Fibroblast of pulmonary artery (primary cell): ENCODE results near the gene DENND6A.
"Not testable (repeated sequence)": the region's sequence is repeated elsewhere in the genome, so short reads cannot be mapped to it uniquely, and the experiment has no call there.

Source experiments
- DNase-seq: peaks from one replicate; pipeline ENCODE4 v3.0.0-alpha.2; 2010; ENCODE audit warnings: low read depth
- H3K4me3 ChIP-seq: replicated peaks from 2 replicates; pipeline ENCODE4 v1.5.1; 2011; ENCODE audit warnings: low read depth, mild to moderate bottlenecking, control low read depth, low read length, moderate library complexity
- TF ChIP-seq, protein P1 (sequence below): IDR thresholded peaks from 2 replicates; pipeline ENCODE4 v1.5.1; 2011; ENCODE audit warnings: mild to moderate bottlenecking, control low read depth, low read length, inconsistent platforms; ENCODE audit errors: missing control alignments

DENND6A gene

DNA sequence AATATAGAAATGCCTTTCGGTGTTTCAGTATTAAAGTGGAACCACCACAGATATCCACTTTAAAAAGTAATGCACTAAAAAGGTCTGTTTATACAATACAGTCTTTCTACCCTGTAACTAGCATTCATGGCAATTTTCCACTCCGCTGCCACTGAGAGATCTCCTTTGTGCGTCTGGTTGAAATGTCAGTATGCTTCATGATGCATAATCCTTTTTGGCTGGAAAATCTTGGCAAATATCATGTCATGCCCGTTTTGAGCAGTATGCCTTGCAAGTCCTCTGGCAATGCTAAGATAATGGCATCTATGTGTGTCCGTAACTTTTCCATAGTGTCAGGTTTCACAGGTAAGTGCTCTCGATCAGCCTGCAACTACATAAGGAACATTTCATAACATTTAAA, 64.9 kb downstream of the DENND6A start:
- DNase-seq, result no peak
- TF ChIP-seq, protein P1, sequence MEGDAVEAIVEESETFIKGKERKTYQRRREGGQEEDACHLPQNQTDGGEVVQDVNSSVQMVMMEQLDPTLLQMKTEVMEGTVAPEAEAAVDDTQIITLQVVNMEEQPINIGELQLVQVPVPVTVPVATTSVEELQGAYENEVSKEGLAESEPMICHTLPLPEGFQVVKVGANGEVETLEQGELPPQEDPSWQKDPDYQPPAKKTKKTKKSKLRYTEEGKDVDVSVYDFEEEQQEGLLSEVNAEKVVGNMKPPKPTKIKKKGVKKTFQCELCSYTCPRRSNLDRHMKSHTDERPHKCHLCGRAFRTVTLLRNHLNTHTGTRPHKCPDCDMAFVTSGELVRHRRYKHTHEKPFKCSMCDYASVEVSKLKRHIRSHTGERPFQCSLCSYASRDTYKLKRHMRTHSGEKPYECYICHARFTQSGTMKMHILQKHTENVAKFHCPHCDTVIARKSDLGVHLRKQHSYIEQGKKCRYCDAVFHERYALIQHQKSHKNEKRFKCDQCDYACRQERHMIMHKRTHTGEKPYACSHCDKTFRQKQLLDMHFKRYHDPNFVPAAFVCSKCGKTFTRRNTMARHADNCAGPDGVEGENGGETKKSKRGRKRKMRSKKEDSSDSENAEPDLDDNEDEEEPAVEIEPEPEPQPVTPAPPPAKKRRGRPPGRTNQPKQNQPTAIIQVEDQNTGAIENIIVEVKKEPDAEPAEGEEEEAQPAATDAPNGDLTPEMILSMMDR, result no peak
- H3K4me3 ChIP-seq, result no peak overlapping the region

DNA sequence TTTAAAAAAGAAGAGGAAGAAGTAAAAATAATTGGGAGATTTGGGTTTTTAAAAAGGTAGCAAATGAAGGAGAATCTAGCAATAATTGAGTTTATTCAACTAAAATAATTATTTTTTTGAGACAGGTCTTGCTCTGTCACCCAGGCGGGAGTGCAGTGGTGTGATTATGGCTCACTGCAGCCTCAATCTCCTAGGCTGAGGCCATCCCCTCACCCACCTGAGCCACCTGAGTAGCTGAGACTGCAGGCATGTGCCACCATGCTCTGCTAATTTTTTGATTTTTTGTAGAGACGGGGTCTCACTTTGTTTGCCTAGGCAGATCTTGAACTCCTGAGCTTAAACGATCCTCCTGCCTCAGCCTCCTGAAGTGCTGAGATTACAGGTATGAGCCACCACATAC, 68.1 kb downstream of the DENND6A start:
- no peak overlapping the region for H3K4me3 ChIP-seq
- DNase-seq, result no peak
- TF ChIP-seq, protein P1, result no peak

DNA sequence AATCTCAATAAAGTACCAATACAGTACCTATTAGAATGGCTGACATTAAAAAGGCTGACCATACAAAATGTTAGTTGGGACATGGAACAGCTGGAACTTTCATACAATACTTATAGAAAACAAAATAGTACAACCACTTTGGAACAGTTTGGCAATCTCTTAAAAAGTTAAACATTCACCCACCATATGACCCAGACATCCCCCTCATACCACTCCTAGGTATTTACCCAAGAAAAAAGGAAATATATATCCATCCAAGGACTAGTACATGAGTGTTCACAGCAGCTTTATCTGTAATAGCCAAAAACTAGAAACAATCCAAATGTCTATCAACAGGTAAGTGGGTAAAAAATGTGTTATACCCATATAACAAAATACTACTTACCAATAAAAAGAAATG, 70.5 kb downstream of the DENND6A start:
- TF ChIP-seq, protein P1, result no peak
- DNase-seq, result no peak
- H3K4me3 ChIP-seq, result no peak overlapping the region

DNA sequence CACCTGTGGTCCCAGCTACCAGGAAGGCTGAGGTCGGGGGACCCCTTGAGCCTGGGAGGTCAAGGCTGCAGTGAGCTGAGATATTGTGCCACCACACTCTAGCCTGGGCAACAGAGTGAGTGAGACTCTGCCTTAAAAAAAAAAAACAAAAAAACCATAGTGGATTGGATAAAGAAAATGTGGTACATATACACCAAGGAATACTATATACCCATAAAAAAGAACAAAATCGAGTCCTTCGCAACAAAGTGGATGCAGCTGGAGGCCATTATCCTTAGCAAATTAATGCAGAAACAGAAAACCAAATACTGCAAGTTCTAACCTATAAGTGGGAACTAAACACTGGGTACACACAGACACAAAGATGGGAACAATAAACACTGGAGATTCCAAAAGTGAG, 75.1 kb downstream of the DENND6A start:
- TF ChIP-seq, protein P1, result no peak
- no peak for DNase-seq
- no peak overlapping the region for H3K4me3 ChIP-seq

DNA sequence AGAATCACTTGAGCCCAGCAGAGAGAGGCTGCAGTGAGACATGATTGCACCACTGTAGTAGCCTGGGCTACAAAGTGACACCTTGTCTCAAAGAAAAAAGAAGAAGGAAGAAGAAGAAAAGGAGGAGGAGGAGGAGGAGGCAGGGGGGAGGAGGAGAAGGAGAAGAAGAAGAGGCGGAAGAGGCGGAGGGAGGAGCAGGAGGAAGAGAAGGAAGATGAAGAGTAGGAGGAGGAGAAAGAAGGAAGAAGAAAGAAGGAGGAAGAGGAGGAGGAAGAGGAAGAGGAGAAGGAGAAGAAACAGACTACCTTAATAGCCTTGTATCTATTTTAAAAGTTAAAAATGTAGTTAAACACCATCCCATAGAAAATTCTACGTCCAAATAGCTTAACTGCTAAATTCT, 76.6 kb downstream of the DENND6A start:
- no peak for DNase-seq
- H3K4me3 ChIP-seq, result no peak overlapping the region
- TF ChIP-seq, protein P1, result no peak

DNA sequence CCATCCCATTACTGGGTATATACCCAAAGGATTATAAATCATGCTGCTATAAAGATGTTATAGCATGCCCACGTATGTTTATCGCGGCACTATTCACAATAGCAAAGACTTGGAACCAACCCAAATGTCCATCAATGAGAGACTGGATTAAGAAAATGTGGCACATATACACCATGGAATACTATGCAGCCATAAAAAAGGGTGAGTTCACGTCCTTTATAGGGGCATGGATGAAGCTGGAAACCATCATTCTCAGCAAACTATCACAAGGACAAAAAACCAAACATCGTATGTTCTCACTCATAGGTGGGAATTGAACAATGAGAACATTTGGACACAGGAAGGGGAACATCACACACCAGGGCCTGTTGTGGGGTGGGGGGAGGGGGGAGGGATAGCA, 81.0 kb downstream of the DENND6A start:
- not testable (repeated sequence) for DNase-seq, H3K4me3 ChIP-seq

DNA sequence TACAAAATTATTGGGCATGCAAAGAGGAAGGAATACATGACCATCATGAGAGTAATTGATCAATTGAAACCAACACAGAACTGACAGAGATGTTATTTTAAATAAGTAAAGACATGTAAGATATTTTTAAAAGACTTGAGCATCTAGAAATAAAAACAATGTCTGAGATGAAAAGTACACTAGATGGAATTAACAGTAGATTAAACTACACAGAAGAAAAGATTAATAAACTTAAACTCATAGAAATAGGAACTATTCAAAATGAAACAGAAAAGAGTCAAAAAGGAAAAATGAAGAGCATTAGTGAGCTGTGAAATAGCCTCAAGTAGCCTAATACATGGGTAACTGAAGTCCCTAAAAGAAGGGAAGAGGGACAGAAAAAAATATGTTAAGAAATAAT, 87.2 kb downstream of the DENND6A start:
- H3K4me3 ChIP-seq, result no peak overlapping the region
- TF ChIP-seq, protein P1, result no peak
- DNase-seq, result no peak

DNA sequence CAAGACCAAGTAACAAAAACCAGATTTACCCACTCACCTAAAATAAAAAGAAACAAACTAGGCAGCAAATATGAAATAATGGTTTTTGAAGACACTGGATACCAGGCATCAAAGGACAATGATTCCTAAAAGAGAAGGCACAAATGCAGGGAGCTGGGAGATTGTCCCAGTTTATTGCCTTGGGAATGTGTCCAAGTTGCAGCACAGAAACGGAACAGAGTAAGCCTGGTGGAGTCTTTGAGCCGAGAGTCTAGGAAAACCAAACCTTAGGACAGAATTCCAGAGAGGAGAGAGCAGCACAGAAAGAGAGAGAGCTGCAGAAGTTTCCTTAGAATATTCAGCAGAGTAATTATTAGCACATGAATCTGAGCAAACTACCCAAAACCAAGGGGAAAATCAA, 87.9 kb downstream of the DENND6A start:
- TF ChIP-seq, protein P1, result no peak
- DNase-seq, result no peak
- H3K4me3 ChIP-seq, result no peak overlapping the region
